ENCODE data around the gene DNM1.

Gene DNM1

GRCh38 chr9:128208386-128208785 is 5.2 kb downstream of the DNM1 start:
- no peak for TF ChIP-seq TCF12 (IDR thresholded peaks at IDR 0.05; ENCODE audit: low read depth)
- TF ChIP-seq EP300 (IDR thresholded peaks at IDR 0.05; ENCODE audit: borderline replicate concordance): no peak
- TF ChIP-seq FOXM1 (IDR thresholded peaks at IDR 0.05; ENCODE audit: borderline replicate concordance, low read depth): no peak
- no peak for TF ChIP-seq ZBTB7A (IDR thresholded peaks at IDR 0.05; ENCODE audit: low read depth)
- TF ChIP-seq CREB1 (IDR thresholded peaks at IDR 0.05; ENCODE audit: low read depth): no peak
- no peak for TF ChIP-seq YY1 (IDR thresholded peaks at IDR 0.05; ENCODE audit: low read depth)
- TF ChIP-seq TAF1 (IDR thresholded peaks at IDR 0.05; ENCODE audit: low read depth): no peak
- TF ChIP-seq EGR1 (IDR thresholded peaks at IDR 0.05): no peak
- no peak for TF ChIP-seq NFIC (IDR thresholded peaks at IDR 0.05)
- no peak for TF ChIP-seq USF1 (IDR thresholded peaks at IDR 0.05)
- no peak for TF ChIP-seq CEBPB (IDR thresholded peaks at IDR 0.05)
- TF ChIP-seq TEAD4 (IDR thresholded peaks at IDR 0.05): no peak
- no peak for TF ChIP-seq RAD21 (IDR thresholded peaks at IDR 0.05; ENCODE audit: low read depth)
- TF ChIP-seq MAX (IDR thresholded peaks at IDR 0.05): no peak
- TF ChIP-seq REST (IDR thresholded peaks at IDR 0.05; ENCODE audit: low read depth): no peak

- TF ChIP-seq TAF1 (IDR thresholded peaks at IDR 0.05; ENCODE audit: low read depth): no peak
- TF ChIP-seq EP300 (IDR thresholded peaks at IDR 0.05; ENCODE audit: borderline replicate concordance): no peak
- TF ChIP-seq NFIC (IDR thresholded peaks at IDR 0.05): no peak
- TF ChIP-seq FOXM1 (IDR thresholded peaks at IDR 0.05; ENCODE audit: borderline replicate concordance, low read depth): no peak
- TF ChIP-seq YY1 (IDR thresholded peaks at IDR 0.05; ENCODE audit: low read depth): no peak
- no peak for TF ChIP-seq CREB1 (IDR thresholded peaks at IDR 0.05; ENCODE audit: low read depth)
Observed at GRCh38 chr9:128208946-128209669, 5.9 kb downstream of the DNM1 start.

- no peak for TF ChIP-seq TAF1 (IDR thresholded peaks at IDR 0.05; ENCODE audit: low read depth)
- TF ChIP-seq TCF12 (IDR thresholded peaks at IDR 0.05; ENCODE audit: low read depth): no peak
- no peak for TF ChIP-seq RAD21 (IDR thresholded peaks at IDR 0.05; ENCODE audit: low read depth)
- TF ChIP-seq NFIC (IDR thresholded peaks at IDR 0.05): no peak
- no peak for TF ChIP-seq FOXM1 (IDR thresholded peaks at IDR 0.05; ENCODE audit: borderline replicate concordance, low read depth)
- TF ChIP-seq REST (IDR thresholded peaks at IDR 0.05; ENCODE audit: low read depth): no peak
Observed at GRCh38 chr9:128211186-128211980, 8.2 kb downstream of the DNM1 start.

- no peak for TF ChIP-seq ZBTB7A (IDR thresholded peaks at IDR 0.05; ENCODE audit: low read depth)
- no peak for TF ChIP-seq FOXM1 (IDR thresholded peaks at IDR 0.05; ENCODE audit: borderline replicate concordance, low read depth)
- TF ChIP-seq NFIC (IDR thresholded peaks at IDR 0.05): no peak
- TF ChIP-seq CREB1 (IDR thresholded peaks at IDR 0.05; ENCODE audit: low read depth): no peak
- TF ChIP-seq TEAD4 (IDR thresholded peaks at IDR 0.05): no peak
- TF ChIP-seq TAF1 (IDR thresholded peaks at IDR 0.05; ENCODE audit: low read depth): no peak
- TF ChIP-seq YY1 (IDR thresholded peaks at IDR 0.05; ENCODE audit: low read depth): no peak
- TF ChIP-seq MAX (IDR thresholded peaks at IDR 0.05): no peak
- no peak for TF ChIP-seq CEBPB (IDR thresholded peaks at IDR 0.05)
- TF ChIP-seq EGR1 (IDR thresholded peaks at IDR 0.05): no peak
- TF ChIP-seq REST (IDR thresholded peaks at IDR 0.05; ENCODE audit: low read depth): no peak
- TF ChIP-seq TCF12 (IDR thresholded peaks at IDR 0.05; ENCODE audit: low read depth): no peak
- TF ChIP-seq RAD21 (IDR thresholded peaks at IDR 0.05; ENCODE audit: low read depth): no peak
- TF ChIP-seq USF1 (IDR thresholded peaks at IDR 0.05): no peak
- TF ChIP-seq EP300 (IDR thresholded peaks at IDR 0.05; ENCODE audit: borderline replicate concordance): no peak
Observed at GRCh38 chr9:128211981-128212281, 8.8 kb downstream of the DNM1 start.
